GM12891 (cell line): ENCODE measurements around the gene CASP6.

Experiments
- DNase-seq: peaks from one replicate; pipeline ENCODE4 v3.0.0; 2011; ENCODE audit warnings: low spot score; ENCODE audit not compliant: insufficient read length
- FAIRE-seq: peaks from 2 replicates; lab custom pipeline; 2011; peaks lifted over from hg19 to GRCh38; lab: Jason Lieb, UNC
- PAX5 ChIP-seq: IDR thresholded peaks from 2 replicates; pipeline ENCODE4 v1.6.1; 2011; ENCODE audit warnings: low read length, moderate library complexity, mild to moderate bottlenecking; ENCODE audit not compliant: insufficient read depth, severe bottlenecking
- POLR2A ChIP-seq: IDR thresholded peaks from 2 replicates; pipeline ENCODE4 v1.6.1; 2011; ENCODE audit warnings: low read depth, low read length, control low read depth
- POLR2AphosphoS5 ChIP-seq: IDR thresholded peaks from 2 replicates; pipeline ENCODE4 v1.6.1; 2011; ENCODE audit warnings: low read depth, low read length, control low read depth
- POU2F2 ChIP-seq: IDR thresholded peaks from 2 replicates; pipeline ENCODE4 v1.6.1; 2011; ENCODE audit warnings: low read depth, mild to moderate bottlenecking, control low read depth, low read length, moderate library complexity
- SPI1 ChIP-seq: IDR thresholded peaks from 2 replicates; pipeline ENCODE4 v1.6.1; 2011; ENCODE audit warnings: low read depth, low read length, control low read depth
- TAF1 ChIP-seq: IDR thresholded peaks from 2 replicates; pipeline ENCODE4 v1.6.1; 2011; ENCODE audit warnings: low read depth, low read length, control low read depth

CASP6 gene

DNA sequence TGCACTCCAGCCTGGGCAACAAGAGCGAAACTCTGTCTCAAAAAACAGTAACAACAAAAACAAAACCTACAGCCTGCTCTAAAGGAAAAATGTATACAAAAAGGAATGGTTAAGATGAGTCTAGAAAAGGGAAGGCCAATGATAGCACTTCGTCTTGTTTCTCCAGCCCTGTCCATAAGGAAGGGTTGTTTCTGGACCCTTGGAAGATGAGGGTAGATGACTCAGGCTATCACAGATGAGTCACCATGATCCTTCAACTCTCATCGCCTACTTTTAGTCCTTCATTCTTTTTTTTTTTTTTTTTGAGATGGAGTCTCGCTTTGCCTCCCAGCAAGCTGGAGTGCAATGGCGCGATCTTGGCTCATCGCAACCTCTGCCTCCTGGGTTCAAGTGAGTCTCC, 17.8 kb upstream of the CASP6 start:
- no peak for DNase-seq
- no peak for FAIRE-seq
- TF ChIP-seq POLR2A (no peak), TAF1 (no peak)

DNA sequence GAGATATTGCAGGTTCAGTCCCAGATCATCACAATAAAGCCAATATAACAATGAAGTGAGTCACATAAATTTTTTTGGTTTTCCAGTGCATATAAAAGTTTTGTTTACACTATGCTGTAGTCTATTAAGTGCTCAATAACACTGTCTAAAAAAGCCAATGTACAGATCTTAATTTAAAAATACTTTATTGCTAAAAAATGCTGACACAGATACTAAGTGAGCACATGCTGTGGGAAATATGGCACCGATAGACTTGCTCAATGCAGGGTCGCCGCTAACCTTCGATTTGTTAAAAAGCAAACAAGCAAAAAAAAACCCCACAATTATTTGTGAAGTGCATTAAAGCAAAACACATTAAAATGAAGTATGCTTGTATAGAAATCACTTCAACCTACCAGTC, 16.4 kb upstream of the CASP6 start:
- FAIRE-seq: no peak
- no peak for TF ChIP-seq POLR2AphosphoS5
- no peak for TF ChIP-seq POLR2A
- no peak for TF ChIP-seq PAX5
- no peak for TF ChIP-seq SPI1
- TF ChIP-seq TAF1: no peak
- TF ChIP-seq POU2F2: no peak
- DNase-seq: no peak

GRCh38 chr4:109718759-109719158, 15.5 kb upstream of the CASP6 start:
- no peak for FAIRE-seq
- TF ChIP-seq POLR2AphosphoS5 (no peak), SPI1 (no peak), PAX5 (no peak), POU2F2 (no peak), TAF1 (no peak), POLR2A (no peak)
- DNase-seq: no peak

DNA sequence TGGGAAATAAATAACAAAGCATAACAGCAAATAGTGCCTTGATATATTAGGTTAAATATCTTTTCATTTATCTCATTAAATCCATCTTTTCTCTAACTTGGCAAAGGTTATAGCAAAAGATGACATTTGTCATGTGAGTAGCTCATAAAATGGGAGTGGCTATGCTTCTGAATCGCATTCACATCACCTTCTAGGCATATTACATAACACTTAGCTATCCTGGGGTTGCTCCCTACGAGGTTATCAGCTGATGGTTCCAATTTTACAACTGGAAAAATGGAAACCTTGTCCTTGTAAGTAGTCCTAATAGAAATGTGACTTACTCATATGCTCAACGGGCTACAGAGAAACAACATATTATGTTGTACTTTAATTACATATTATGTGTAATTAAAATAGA, 10.3 kb upstream of the CASP6 start:
- FAIRE-seq (peak; percentile 13), DNase-seq (no peak)
- TF ChIP-seq POLR2AphosphoS5: no peak
- no peak for TF ChIP-seq PAX5
- TF ChIP-seq TAF1: no peak
- no peak for TF ChIP-seq POLR2A
- TF ChIP-seq POU2F2: no peak
- TF ChIP-seq SPI1: no peak

DNA sequence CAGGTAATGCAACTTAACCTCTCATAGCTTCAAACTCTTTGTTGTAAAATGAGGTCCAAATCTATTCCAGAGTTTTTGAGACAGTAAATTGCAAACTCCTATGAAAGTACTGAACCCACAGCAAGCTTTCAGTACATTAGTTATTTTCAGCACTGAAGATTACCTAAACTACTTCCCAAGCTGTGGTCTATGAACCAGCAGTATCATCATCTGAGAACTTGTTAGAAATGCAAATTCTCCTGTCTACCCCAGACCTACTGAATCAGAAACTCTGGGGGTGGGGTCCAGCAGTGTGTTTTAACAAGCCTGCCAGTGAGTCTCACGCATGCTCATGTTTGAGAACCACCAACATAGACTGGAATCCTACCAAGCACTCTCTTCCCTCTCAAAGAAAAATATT, 5.7 kb upstream of the CASP6 start:
- FAIRE-seq (peak; percentile 90), DNase-seq (no peak)
- TF ChIP-seq TAF1: no peak
- TF ChIP-seq POU2F2: peak; percentile 84

DNA sequence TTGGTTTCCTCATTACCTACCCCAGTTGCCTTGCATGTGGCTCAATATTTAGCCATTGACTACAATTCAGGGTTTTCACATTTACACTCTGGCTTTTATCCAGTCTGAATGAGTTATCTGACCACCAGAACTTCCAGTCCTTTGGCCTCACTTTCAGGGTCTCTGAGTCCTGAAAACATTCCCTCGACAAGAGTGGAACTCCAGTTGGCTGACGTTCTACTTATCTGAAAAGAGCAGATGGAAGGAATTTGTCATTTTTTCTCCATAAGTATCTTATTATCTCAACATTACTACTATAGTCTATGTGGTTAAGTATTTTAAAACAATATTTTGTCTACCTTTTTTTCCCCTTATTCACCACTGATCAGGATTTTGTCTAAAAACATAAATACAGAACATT, 5.2 kb upstream of the CASP6 start:
- DNase-seq: no peak
- FAIRE-seq: no peak
- TF ChIP-seq PAX5: no peak

DNA sequence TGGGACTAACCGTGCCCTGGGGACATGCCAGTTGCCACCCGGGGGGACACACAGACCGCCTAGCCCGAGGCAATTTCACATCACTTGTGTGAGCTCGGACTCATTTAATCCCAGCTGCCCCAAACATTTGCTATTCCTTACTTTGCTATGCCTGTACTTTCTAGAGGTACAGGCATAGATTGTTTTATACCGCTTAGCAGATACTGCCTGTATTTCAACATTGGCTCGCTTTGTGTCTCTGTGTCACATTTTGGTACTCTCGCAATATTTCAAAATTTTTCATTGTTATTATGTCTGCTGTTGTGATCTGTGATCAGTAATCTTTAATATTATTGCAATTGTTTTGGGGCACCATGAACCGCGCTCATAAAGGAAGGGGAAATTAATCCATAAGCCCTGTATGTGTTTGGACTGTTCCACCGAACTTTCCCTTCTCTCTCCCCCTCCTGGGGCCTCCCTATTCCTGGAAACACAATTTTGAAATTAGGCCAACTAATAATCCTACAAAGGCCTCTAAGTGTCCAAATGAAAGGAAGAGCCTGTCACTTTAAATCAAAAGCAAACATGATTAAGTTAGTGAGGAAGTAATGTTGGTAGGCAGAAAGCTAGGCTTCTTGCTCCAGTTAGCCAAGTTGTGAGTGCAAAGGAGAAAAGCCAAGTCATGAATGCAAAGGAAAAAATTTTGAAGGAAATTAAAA, 568 bp upstream of the CASP6 start:
- FAIRE-seq: no peak
- no peak for DNase-seq
- TF ChIP-seq POU2F2: no peak
- no peak for TF ChIP-seq POLR2A
- TF ChIP-seq SPI1: no peak
- no peak for TF ChIP-seq TAF1
- TF ChIP-seq POLR2AphosphoS5: no peak; the same call in 1 of the 2 replicates
- no peak for TF ChIP-seq PAX5

GRCh38 chr4:109701566-109702410, 1.5 kb downstream of the CASP6 start:
- FAIRE-seq (no peak), DNase-seq (no peak)
- TF ChIP-seq TAF1 (no peak), POLR2AphosphoS5 (no peak)

GRCh38 chr4:109699553-109700225, 3.6 kb downstream of the CASP6 start:
- DNase-seq (no peak), FAIRE-seq (no peak)
- TF ChIP-seq POU2F2: no peak
- no peak for TF ChIP-seq POLR2A
- TF ChIP-seq PAX5: no peak

DNA sequence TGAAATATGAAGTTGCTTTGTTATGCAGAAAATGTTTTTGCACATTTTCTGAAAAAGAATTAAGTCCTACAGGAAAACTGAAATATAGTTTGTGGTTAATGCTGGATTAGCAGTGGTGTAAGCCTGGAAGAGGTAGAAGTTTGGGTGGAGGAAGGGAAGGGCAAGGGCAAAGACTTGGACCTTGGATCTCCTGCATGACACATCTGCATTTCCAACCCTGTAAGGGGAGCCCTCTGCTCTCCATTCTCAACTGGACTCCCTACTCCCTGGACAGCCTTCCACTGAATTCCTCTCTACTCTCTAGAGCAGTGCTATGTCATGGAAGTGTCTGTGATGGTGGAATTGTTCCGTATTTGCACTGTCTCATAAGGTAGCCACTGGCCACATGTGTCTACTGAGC, 4.6 kb downstream of the CASP6 start:
- DNase-seq (no peak), FAIRE-seq (no peak)
- TF ChIP-seq POLR2AphosphoS5 (no peak), TAF1 (no peak)
